ENCODE data around the gene SPATA20.

SPATA20 gene

GRCh38 chr17:50548831-50549230 lies 1.9 kb downstream of the SPATA20 start:
- DNase-seq (ENCODE audit: extremely low spot score) = no peak
- TF ChIP-seq, protein P1, sequence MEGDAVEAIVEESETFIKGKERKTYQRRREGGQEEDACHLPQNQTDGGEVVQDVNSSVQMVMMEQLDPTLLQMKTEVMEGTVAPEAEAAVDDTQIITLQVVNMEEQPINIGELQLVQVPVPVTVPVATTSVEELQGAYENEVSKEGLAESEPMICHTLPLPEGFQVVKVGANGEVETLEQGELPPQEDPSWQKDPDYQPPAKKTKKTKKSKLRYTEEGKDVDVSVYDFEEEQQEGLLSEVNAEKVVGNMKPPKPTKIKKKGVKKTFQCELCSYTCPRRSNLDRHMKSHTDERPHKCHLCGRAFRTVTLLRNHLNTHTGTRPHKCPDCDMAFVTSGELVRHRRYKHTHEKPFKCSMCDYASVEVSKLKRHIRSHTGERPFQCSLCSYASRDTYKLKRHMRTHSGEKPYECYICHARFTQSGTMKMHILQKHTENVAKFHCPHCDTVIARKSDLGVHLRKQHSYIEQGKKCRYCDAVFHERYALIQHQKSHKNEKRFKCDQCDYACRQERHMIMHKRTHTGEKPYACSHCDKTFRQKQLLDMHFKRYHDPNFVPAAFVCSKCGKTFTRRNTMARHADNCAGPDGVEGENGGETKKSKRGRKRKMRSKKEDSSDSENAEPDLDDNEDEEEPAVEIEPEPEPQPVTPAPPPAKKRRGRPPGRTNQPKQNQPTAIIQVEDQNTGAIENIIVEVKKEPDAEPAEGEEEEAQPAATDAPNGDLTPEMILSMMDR (IDR thresholded peaks at IDR 0.05; ENCODE audit: control extremely low read depth, extremely low read depth, low read depth, missing control alignments) = no peak
- ChIA-PET CTCF (interaction anchor here (0.9 to 4.3 kb wide), 3 partner anchors 13 to 77 kb away, joined by 3 to 27 read pairs (median 7); partner anchors contain the start of gene CACNA1G), POLR2A (no interaction called here)

- ChIA-PET CTCF (interaction anchor here (0.9 to 4.3 kb wide), 7 partner anchors 12 to 136 kb away, joined by 3 to 27 read pairs (median 4); partner anchors contain the start of gene CACNA1G), POLR2A (no interaction called here)
- TF ChIP-seq, protein P1 (IDR thresholded peaks at IDR 0.05; ENCODE audit: control extremely low read depth, extremely low read depth, low read depth, missing control alignments) = no peak
- DNase-seq (ENCODE audit: extremely low spot score) = no peak
Measured at GRCh38 chr17:50549256-50549941, 2.4 kb downstream of the SPATA20 start.

DNA sequence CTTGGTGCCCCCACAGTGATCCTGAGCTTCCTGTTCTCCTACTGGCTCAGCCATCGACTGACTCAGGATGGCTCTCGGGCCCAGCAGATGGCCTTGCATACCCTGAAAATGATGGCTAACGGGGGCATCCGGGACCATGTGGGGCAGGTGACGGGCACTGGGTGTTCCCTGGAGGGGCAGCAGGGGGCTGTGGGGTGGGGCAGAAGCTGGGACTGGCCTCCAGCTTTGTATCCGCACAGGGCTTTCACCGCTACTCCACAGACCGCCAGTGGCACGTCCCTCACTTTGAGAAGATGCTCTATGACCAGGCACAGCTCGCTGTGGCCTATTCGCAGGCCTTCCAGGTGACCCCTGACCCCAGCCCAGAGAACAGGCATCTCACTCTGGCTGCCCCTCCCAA lies 3.0 kb downstream of the SPATA20 start:
- TF ChIP-seq, protein P1 (IDR thresholded peaks at IDR 0.05; ENCODE audit: control extremely low read depth, extremely low read depth, low read depth, missing control alignments) = no peak
- POLR2A ChIA-PET = interaction anchor here (0.5 kb wide), 1 partner anchor 160 kb away, joined by 7 read pairs; no protein-coding TSS in a partner anchor
- CTCF ChIA-PET = interaction anchor here (0.9 to 4.3 kb wide), 9 partner anchors 12 to 152 kb away, joined by 3 to 27 read pairs (median 4); partner anchors contain the start of genes CACNA1G and LRRC59
- DNase-seq (ENCODE audit: extremely low spot score) = no peak

GRCh38 chr17:50550661-50551432 lies 3.9 kb downstream of the SPATA20 start:
- no peak for DNase-seq (ENCODE audit: extremely low spot score)
- TF ChIP-seq, protein P1 (IDR thresholded peaks at IDR 0.05; ENCODE audit: control extremely low read depth, extremely low read depth, low read depth, missing control alignments) = peak; percentile 35
- ChIA-PET POLR2A (interaction anchor here (0.5 kb wide), 1 partner anchor 161 kb away, joined by 7 read pairs; no protein-coding TSS in a partner anchor), CTCF (interaction anchor here (0.6 to 4.3 kb wide), 15 partner anchors 9 to 291 kb away, joined by 3 to 27 read pairs (median 3); partner anchors contain the start of genes CACNA1G and LRRC59)

DNA sequence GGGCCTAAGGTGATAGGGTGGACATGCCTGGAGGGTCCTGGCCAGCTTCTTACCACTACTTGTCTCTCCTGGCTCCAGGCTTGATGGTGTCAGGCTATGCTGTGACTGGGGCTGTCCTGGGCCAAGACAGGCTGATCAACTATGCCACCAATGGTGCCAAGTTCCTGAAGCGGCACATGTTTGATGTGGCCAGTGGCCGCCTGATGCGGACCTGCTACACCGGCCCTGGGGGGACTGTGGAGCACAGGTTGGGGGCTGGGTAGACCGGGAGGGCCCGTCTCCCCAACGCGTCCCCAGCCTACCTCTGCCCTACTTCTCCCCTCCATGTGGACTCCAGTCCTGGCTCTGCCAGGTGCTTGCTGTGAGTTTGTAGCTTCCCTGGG lies 4.5 kb downstream of the SPATA20 start:
- DNase-seq (ENCODE audit: extremely low spot score) = no peak
- ChIA-PET POLR2A (no interaction called here), CTCF (interaction anchor here (0.7 to 4.3 kb wide), 11 partner anchors 9 to 291 kb away, joined by 3 to 27 read pairs (median 5); partner anchors contain the start of gene CACNA1G)
- TF ChIP-seq, protein P1 (IDR thresholded peaks at IDR 0.05; ENCODE audit: control extremely low read depth, extremely low read depth, low read depth, missing control alignments) = no peak

DNA sequence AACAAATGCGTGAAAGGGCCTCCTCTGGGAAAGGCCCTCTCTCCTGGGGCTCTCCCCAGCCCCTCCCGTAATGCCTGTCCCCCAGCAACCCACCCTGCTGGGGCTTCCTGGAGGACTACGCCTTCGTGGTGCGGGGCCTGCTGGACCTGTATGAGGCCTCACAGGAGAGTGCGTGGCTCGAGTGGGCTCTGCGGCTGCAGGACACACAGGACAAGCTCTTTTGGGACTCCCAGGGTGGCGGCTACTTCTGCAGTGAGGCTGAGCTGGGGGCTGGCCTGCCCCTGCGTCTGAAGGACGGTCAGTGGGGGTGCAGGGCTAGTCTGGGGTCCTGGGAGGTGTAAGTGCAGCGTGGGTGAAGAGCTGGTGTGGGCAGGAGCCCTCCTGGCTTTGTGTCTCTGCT lies 4.9 kb downstream of the SPATA20 start:
- POLR2A ChIA-PET = no interaction called here
- CTCF ChIA-PET = interaction anchor here (1.3 to 4.3 kb wide), 5 partner anchors 10 to 87 kb away, joined by 4 to 27 read pairs (median 7); partner anchors contain the start of gene CACNA1G
- TF ChIP-seq, protein P1 (IDR thresholded peaks at IDR 0.05; ENCODE audit: control extremely low read depth, extremely low read depth, low read depth, missing control alignments) = no peak
- DNase-seq (ENCODE audit: extremely low spot score) = no peak

Measured in GM10248 (cell line).